Measurements from ENCODE around the gene RGS8.

RGS8 gene

GRCh38 chr1:182651339-182651724, 33.1 kb downstream of the RGS8 start:
- H3K27me3 ChIP-seq (replicated peaks in 2 of 5; ENCODE audit: control insufficient read depth in 4 of 5, insufficient read depth in 5 of 5, low read length in 4 of 5), result no peaks in the 10 kb centered on the region
- H3K36me3 ChIP-seq (ENCODE audit: control insufficient read depth in 4 of 4, insufficient read depth in 4 of 4, low read length in 3 of 4), result no peaks in the 10 kb centered on the region
- H3K27ac ChIP-seq (ENCODE audit: insufficient read depth in 1 of 2, low read depth in 1 of 2, low read length in 2 of 2, poor library complexity in 1 of 2, severe bottlenecking in 2 of 2), result no peak overlapping the region
- no peak overlapping the region for H3K4me3 ChIP-seq (ENCODE audit: control insufficient read depth in 1 of 7, extremely low read depth in 1 of 7, insufficient read depth in 4 of 7, low read depth in 2 of 7, low read length in 6 of 7)
- DNase-seq, result no peak
- no peaks in the 10 kb centered on the region for H3K4me1 ChIP-seq (ENCODE audit: control extremely low read depth in 1 of 4, control insufficient read depth in 4 of 4, insufficient read depth in 4 of 4, low read length in 3 of 4)
- ChIA-PET CTCF (no interaction called here), POLR2A (no interaction called here)
- 100% methylated on average over 1 of the region's 3 CpGs for WGBS (ENCODE audit: insufficient coverage)
- H3K9me3 ChIP-seq (ENCODE audit: control extremely low read depth in 1 of 5, control insufficient read depth in 4 of 5, insufficient read depth in 2 of 5, low read depth in 1 of 5, low read length in 4 of 5), result no peaks in the 10 kb centered on the region

- H3K27me3 ChIP-seq (replicated peaks in 2 of 5; ENCODE audit: control insufficient read depth in 4 of 5, insufficient read depth in 5 of 5, low read length in 4 of 5), result no peaks in the 10 kb centered on the region
- H3K4me3 ChIP-seq (ENCODE audit: control insufficient read depth in 1 of 7, extremely low read depth in 1 of 7, insufficient read depth in 4 of 7, low read depth in 2 of 7, low read length in 6 of 7), result no peak overlapping the region
- H3K27ac ChIP-seq (ENCODE audit: insufficient read depth in 1 of 2, low read depth in 1 of 2, low read length in 2 of 2, poor library complexity in 1 of 2, severe bottlenecking in 2 of 2), result no peak overlapping the region
- no peak for DNase-seq
- WGBS (ENCODE audit: insufficient coverage), result no CpG with 5 or more reads among the region's 6 CpGs
- H3K36me3 ChIP-seq (ENCODE audit: control insufficient read depth in 4 of 4, insufficient read depth in 4 of 4, low read length in 3 of 4), result no peaks in the 10 kb centered on the region
- CTCF ChIA-PET, result no interaction called here
- peaks cover 0 to 1% (median 0%) of the 10 kb centered on the region in 5 experiments for H3K9me3 ChIP-seq (ENCODE audit: control extremely low read depth in 1 of 5, control insufficient read depth in 4 of 5, insufficient read depth in 2 of 5, low read depth in 1 of 5, low read length in 4 of 5)
- POLR2A ChIA-PET, result no interaction called here
- H3K4me1 ChIP-seq (ENCODE audit: control extremely low read depth in 1 of 4, control insufficient read depth in 4 of 4, insufficient read depth in 4 of 4, low read length in 3 of 4), result no peaks in the 10 kb centered on the region
Observed at GRCh38 chr1:182650678-182651338, 33.6 kb downstream of the RGS8 start.

GRCh38 chr1:182649041-182649440, 35.3 kb downstream of the RGS8 start:
- WGBS (ENCODE audit: insufficient coverage), result 100% methylated on average over 2 of the region's 7 CpGs
- Histone ChIP-seq H3K36me3 (ENCODE audit: control insufficient read depth in 4 of 4, insufficient read depth in 4 of 4, low read length in 3 of 4) (no peaks in the 10 kb centered on the region), H3K27me3 (replicated peaks in 2 of 5; ENCODE audit: control insufficient read depth in 4 of 5, insufficient read depth in 5 of 5, low read length in 4 of 5) (no peaks in the 10 kb centered on the region), H3K9me3 (ENCODE audit: control extremely low read depth in 1 of 5, control insufficient read depth in 4 of 5, insufficient read depth in 2 of 5, low read depth in 1 of 5, low read length in 4 of 5) (peaks cover 0 to 1% (median 0%) of the 10 kb centered on the region in 5 experiments), H3K27ac (ENCODE audit: insufficient read depth in 1 of 2, low read depth in 1 of 2, low read length in 2 of 2, poor library complexity in 1 of 2, severe bottlenecking in 2 of 2) (no peak overlapping the region), H3K4me1 (ENCODE audit: control extremely low read depth in 1 of 4, control insufficient read depth in 4 of 4, insufficient read depth in 4 of 4, low read length in 3 of 4) (no peaks in the 10 kb centered on the region), H3K4me3 (ENCODE audit: control insufficient read depth in 1 of 7, extremely low read depth in 1 of 7, insufficient read depth in 4 of 7, low read depth in 2 of 7, low read length in 6 of 7) (no peak overlapping the region)
- POLR2A ChIA-PET, result interaction anchor here (0.6 kb wide), 1 partner anchor 1763 kb away, joined by 3 read pairs; no protein-coding TSS in a partner anchor
- CTCF ChIA-PET, result interaction anchor here (0.7 to 1.2 kb wide), 4 partner anchors 20 to 570 kb away, joined by 3 to 4 read pairs (median 3); no protein-coding TSS in a partner anchor
- no peak for DNase-seq

GRCh38 chr1:182646739-182647138, 37.6 kb downstream of the RGS8 start:
- no peak overlapping the region for H3K27ac ChIP-seq (ENCODE audit: insufficient read depth in 1 of 2, low read depth in 1 of 2, low read length in 2 of 2, poor library complexity in 1 of 2, severe bottlenecking in 2 of 2)
- POLR2A ChIA-PET, result no interaction called here
- H3K4me3 ChIP-seq (ENCODE audit: control insufficient read depth in 1 of 7, extremely low read depth in 1 of 7, insufficient read depth in 4 of 7, low read depth in 2 of 7, low read length in 6 of 7), result no peak overlapping the region
- no peaks in the 10 kb centered on the region for H3K27me3 ChIP-seq (replicated peaks in 2 of 5; ENCODE audit: control insufficient read depth in 4 of 5, insufficient read depth in 5 of 5, low read length in 4 of 5)
- no peaks in the 10 kb centered on the region for H3K4me1 ChIP-seq (ENCODE audit: control extremely low read depth in 1 of 4, control insufficient read depth in 4 of 4, insufficient read depth in 4 of 4, low read length in 3 of 4)
- CTCF ChIA-PET, result interaction anchor here (0.9 kb wide), 1 partner anchor 52 kb away, joined by 3 read pairs; no protein-coding TSS in a partner anchor
- no peaks in the 10 kb centered on the region for H3K36me3 ChIP-seq (ENCODE audit: control insufficient read depth in 4 of 4, insufficient read depth in 4 of 4, low read length in 3 of 4)
- no CpG with 5 or more reads among the region's 2 CpGs for WGBS (ENCODE audit: insufficient coverage)
- peaks cover 0 to 1% (median 0%) of the 10 kb centered on the region in 5 experiments for H3K9me3 ChIP-seq (ENCODE audit: control extremely low read depth in 1 of 5, control insufficient read depth in 4 of 5, insufficient read depth in 2 of 5, low read depth in 1 of 5, low read length in 4 of 5)
- no peak for DNase-seq

- Histone ChIP-seq H3K4me3 (ENCODE audit: control insufficient read depth in 1 of 7, extremely low read depth in 1 of 7, insufficient read depth in 4 of 7, low read depth in 2 of 7, low read length in 6 of 7) (no peak overlapping the region), H3K9me3 (ENCODE audit: control extremely low read depth in 1 of 5, control insufficient read depth in 4 of 5, insufficient read depth in 2 of 5, low read depth in 1 of 5, low read length in 4 of 5) (peaks cover 0 to 1% (median 0%) of the 10 kb centered on the region in 5 experiments), H3K36me3 (ENCODE audit: control insufficient read depth in 4 of 4, insufficient read depth in 4 of 4, low read length in 3 of 4) (no peaks in the 10 kb centered on the region), H3K4me1 (ENCODE audit: control extremely low read depth in 1 of 4, control insufficient read depth in 4 of 4, insufficient read depth in 4 of 4, low read length in 3 of 4) (no peaks in the 10 kb centered on the region), H3K27ac (ENCODE audit: insufficient read depth in 1 of 2, low read depth in 1 of 2, low read length in 2 of 2, poor library complexity in 1 of 2, severe bottlenecking in 2 of 2) (no peak overlapping the region), H3K27me3 (replicated peaks in 2 of 5; ENCODE audit: control insufficient read depth in 4 of 5, insufficient read depth in 5 of 5, low read length in 4 of 5) (peaks cover 0 to 2% (median 0%) of the 10 kb centered on the region in 5 experiments)
- ChIA-PET CTCF (interaction anchor here (1.8 kb wide), 1 partner anchor 49 kb away, joined by 4 read pairs; no protein-coding TSS in a partner anchor), POLR2A (no interaction called here)
- WGBS (ENCODE audit: insufficient coverage), result 88% methylated on average over 4 of the region's 4 CpGs
- no peak for DNase-seq
Observed at GRCh38 chr1:182644886-182645285, 39.5 kb downstream of the RGS8 start.

- no peaks in the 10 kb centered on the region for H3K4me1 ChIP-seq (ENCODE audit: control extremely low read depth in 1 of 4, control insufficient read depth in 4 of 4, insufficient read depth in 4 of 4, low read length in 3 of 4)
- CTCF ChIA-PET, result no interaction called here
Observed at GRCh38 chr1:182643699-182644098, 40.7 kb downstream of the RGS8 start.

GRCh38 chr1:182642461-182642860, 41.9 kb downstream of the RGS8 start:
- Histone ChIP-seq H3K27ac (ENCODE audit: insufficient read depth in 1 of 2, low read depth in 1 of 2, low read length in 2 of 2, poor library complexity in 1 of 2, severe bottlenecking in 2 of 2) (no peak overlapping the region), H3K9me3 (ENCODE audit: control extremely low read depth in 1 of 5, control insufficient read depth in 4 of 5, insufficient read depth in 2 of 5, low read depth in 1 of 5, low read length in 4 of 5) (peaks cover 0 to 1% (median 0%) of the 10 kb centered on the region in 5 experiments), H3K4me1 (ENCODE audit: control extremely low read depth in 1 of 4, control insufficient read depth in 4 of 4, insufficient read depth in 4 of 4, low read length in 3 of 4) (no peaks in the 10 kb centered on the region), H3K4me3 (ENCODE audit: control insufficient read depth in 1 of 7, extremely low read depth in 1 of 7, insufficient read depth in 4 of 7, low read depth in 2 of 7, low read length in 6 of 7) (no peak overlapping the region), H3K27me3 (replicated peaks in 2 of 5; ENCODE audit: control insufficient read depth in 4 of 5, insufficient read depth in 5 of 5, low read length in 4 of 5) (peaks cover 0 to 2% (median 0%) of the 10 kb centered on the region in 5 experiments), H3K36me3 (ENCODE audit: control insufficient read depth in 4 of 4, insufficient read depth in 4 of 4, low read length in 3 of 4) (no peaks in the 10 kb centered on the region)
- no peak for DNase-seq
- CTCF ChIA-PET, result no interaction called here
- POLR2A ChIA-PET, result interaction anchor here (0.6 kb wide), 1 partner anchor 1455 kb away, joined by 3 read pairs; no protein-coding TSS in a partner anchor
- 98% methylated on average over 7 of the region's 8 CpGs for WGBS (ENCODE audit: insufficient coverage)

More at GRCh38 chr1:182643699-182644098, 40.7 kb downstream of the RGS8 start:
- WGBS (ENCODE audit: insufficient coverage), result 100% methylated on average over 2 of the region's 3 CpGs
- peaks cover 0 to 2% (median 0%) of the 10 kb centered on the region in 5 experiments for H3K27me3 ChIP-seq (replicated peaks in 2 of 5; ENCODE audit: control insufficient read depth in 4 of 5, insufficient read depth in 5 of 5, low read length in 4 of 5)
- H3K27ac ChIP-seq (ENCODE audit: insufficient read depth in 1 of 2, low read depth in 1 of 2, low read length in 2 of 2, poor library complexity in 1 of 2, severe bottlenecking in 2 of 2), result no peak overlapping the region
- no peak overlapping the region for H3K4me3 ChIP-seq (ENCODE audit: control insufficient read depth in 1 of 7, extremely low read depth in 1 of 7, insufficient read depth in 4 of 7, low read depth in 2 of 7, low read length in 6 of 7)
- H3K36me3 ChIP-seq (ENCODE audit: control insufficient read depth in 4 of 4, insufficient read depth in 4 of 4, low read length in 3 of 4), result no peaks in the 10 kb centered on the region
- peaks cover 0 to 1% (median 0%) of the 10 kb centered on the region in 5 experiments for H3K9me3 ChIP-seq (ENCODE audit: control extremely low read depth in 1 of 5, control insufficient read depth in 4 of 5, insufficient read depth in 2 of 5, low read depth in 1 of 5, low read length in 4 of 5)
- POLR2A ChIA-PET, result no interaction called here
- no peak for DNase-seq

Measured in common myeloid progenitor, CD34-positive (primary cell).